Psoas muscle (tissue), 8 donors: ENCODE measurements around the gene TMEM61. TPM values are rescaled to one million over a fixed set of nuclear protein-coding genes. Genes with fewer than 3 reads are reported as not detected.

Experiments
- ATAC-seq, 4 donors: fragments of 200-7000 bp; cut with Tn5 transposase; one replicate each; pipeline ENCODE4 v1.9.1; 2020; ENCODE audit warnings: moderate library complexity in 3 of 4, mild to moderate bottlenecking in 2 of 4
- DNase-seq, 2 donors: peaks; one replicate each; pipeline ENCODE4 v3.0.0-alpha.2; 2020
- H3K27ac ChIP-seq: fragments of 200-600 bp; one replicate; pipeline ENCODE4 v1.8.0; 2022
- H3K27me3 ChIP-seq, 3 donors: fragments of 200-600 bp in 1 of 3; one replicate each; pipeline versions ENCODE4 v1.6.1 to v1.8.0; 2013 to 2022; ENCODE audit warnings: low read length in 2 of 3, mild to moderate bottlenecking in 2 of 3, moderate library complexity in 1 of 3; ENCODE audit not compliant: insufficient read depth in 3 of 3
- H3K36me3 ChIP-seq, 2 donors: fragments of 200-600 bp in 1 of 2; one replicate each; pipeline versions ENCODE4 v1.6.1 to v1.8.0; 2013 to 2022; ENCODE audit warnings: low read depth in 1 of 2, mild to moderate bottlenecking in 1 of 2, moderate library complexity in 1 of 2; ENCODE audit not compliant: insufficient read depth in 1 of 2
- H3K4me1 ChIP-seq: fragments of 200-600 bp; one replicate; pipeline ENCODE4 v1.8.0; 2022
- H3K4me3 ChIP-seq: fragments of 200-600 bp; one replicate; pipeline ENCODE4 v1.8.0; 2022; ENCODE audit warnings: mild to moderate bottlenecking
- H3K9me3 ChIP-seq: fragments of 200-600 bp; one replicate; pipeline ENCODE4 v1.8.0; 2022
- WGBS, 3 donors: extraction: QIAGEN DNeasy Blood & Tissue Kit; methylation state at CpG; one replicate each; pipeline versions ENCODE4 v1.1.6 to v1.1.7; 2013; 5-methylcytosine and 5-hydroxymethylcytosine counted together
- intact Hi-C, 2 donors: fragments of 100-400 bp; cut with DNase I; formaldehyde crosslinking; loops; one replicate each; pipeline versions ENCODE4 v1.11.0 to v1.14.2; 2022
- polyA plus RNA-seq, 3 donors: library from polyadenylated mRNA; stranded (reverse); fragments of 200-250 nt; gene quantifications; one replicate each; pipeline ENCODE4 v1.2.3, GENCODE V29; 2013
- total RNA-seq, 4 donors: library from RNA; stranded (reverse); fragmentation: NEBNext Ultra II Directional in 2 of 4; extraction: Animal tissue kit (Norgen Biotek cat#: 25700) in 2 of 4; gene quantifications; one replicate each; pipeline versions ENCODE4 v1.2.1 to v1.2.4, GENCODE V29; 2021 to 2023
- TF ChIP-seq, protein P1 (sequence below): fragments of 200-600 bp; IDR thresholded peaks from one replicate; pipeline ENCODE4 v1.8.0; 2022; ENCODE audit warnings: antibody characterized with exemption
- donor health status: healthy with polysubstance abuse.
- donor health status: DM: no; HTN: no; CAD: no; lungs with moderate emphysema.
- donor health status: Bipolar disorder and iron deficiency.
- donor health status: healthy.
- donor health status: DM: yes; HTN: yes; CAD: no.
- donor health status: DM: no; HTN: no; CAD: no.
- donor health status: DM: no; HTN: no; CAD: no.
- donor health status: DM: yes; HTN: yes; CAD: no.

Gene TMEM61
- total and polyA plus RNA-seq, 7 donors = 0.05 to 0.54 (median 0.25) TPM; not detected in 1

GRCh38 chr1:54950369-54951163 is 29.9 kb upstream of the TMEM61 start:
- WGBS, 3 donors = 16 to 26% (median 21%) methylated on average over 27 of the region's 27 CpGs

GRCh38 chr1:54951810-54952226 is 28.6 kb upstream of the TMEM61 start:
- Histone ChIP-seq H3K36me3 (no peaks in the 10 kb centered on the region), H3K4me3 (no peak overlapping the region), H3K27ac (no peak overlapping the region), H3K4me1 (peaks cover 3% of the 10 kb centered on the region), H3K9me3 (no peaks in the 10 kb centered on the region), H3K27me3 (no peaks in the 10 kb centered on the region)
- no peak for ATAC-seq
- intact Hi-C loops = no loop called here
- TF ChIP-seq, protein P1, sequence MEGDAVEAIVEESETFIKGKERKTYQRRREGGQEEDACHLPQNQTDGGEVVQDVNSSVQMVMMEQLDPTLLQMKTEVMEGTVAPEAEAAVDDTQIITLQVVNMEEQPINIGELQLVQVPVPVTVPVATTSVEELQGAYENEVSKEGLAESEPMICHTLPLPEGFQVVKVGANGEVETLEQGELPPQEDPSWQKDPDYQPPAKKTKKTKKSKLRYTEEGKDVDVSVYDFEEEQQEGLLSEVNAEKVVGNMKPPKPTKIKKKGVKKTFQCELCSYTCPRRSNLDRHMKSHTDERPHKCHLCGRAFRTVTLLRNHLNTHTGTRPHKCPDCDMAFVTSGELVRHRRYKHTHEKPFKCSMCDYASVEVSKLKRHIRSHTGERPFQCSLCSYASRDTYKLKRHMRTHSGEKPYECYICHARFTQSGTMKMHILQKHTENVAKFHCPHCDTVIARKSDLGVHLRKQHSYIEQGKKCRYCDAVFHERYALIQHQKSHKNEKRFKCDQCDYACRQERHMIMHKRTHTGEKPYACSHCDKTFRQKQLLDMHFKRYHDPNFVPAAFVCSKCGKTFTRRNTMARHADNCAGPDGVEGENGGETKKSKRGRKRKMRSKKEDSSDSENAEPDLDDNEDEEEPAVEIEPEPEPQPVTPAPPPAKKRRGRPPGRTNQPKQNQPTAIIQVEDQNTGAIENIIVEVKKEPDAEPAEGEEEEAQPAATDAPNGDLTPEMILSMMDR = no peak
- DNase-seq = no peak
- WGBS, 3 donors = 93 to 96% (median 95%) methylated on average over 4 of the region's 4 CpGs

More at GRCh38 chr1:54950369-54951163, 29.9 kb upstream of the TMEM61 start:
- no peaks in the 10 kb centered on the region for H3K9me3 ChIP-seq
- intact Hi-C loops = loop anchor here (1.0 kb wide), 1 partner anchor 46 kb away; no protein-coding TSS in a partner anchor
- peak overlapping the region; percentile 42 for H3K4me3 ChIP-seq
- H3K36me3 ChIP-seq = no peaks in the 10 kb centered on the region
- H3K4me1 ChIP-seq = peaks cover 3% of the 10 kb centered on the region
- H3K27me3 ChIP-seq = no peaks in the 10 kb centered on the region
- peak overlapping the region; percentile 47 for H3K27ac ChIP-seq
- peak; percentile 84 to 92 (median 88) for ATAC-seq
- DNase-seq = peak; percentile 66 to 80
- TF ChIP-seq, protein P1 = peak; percentile 74

DNA sequence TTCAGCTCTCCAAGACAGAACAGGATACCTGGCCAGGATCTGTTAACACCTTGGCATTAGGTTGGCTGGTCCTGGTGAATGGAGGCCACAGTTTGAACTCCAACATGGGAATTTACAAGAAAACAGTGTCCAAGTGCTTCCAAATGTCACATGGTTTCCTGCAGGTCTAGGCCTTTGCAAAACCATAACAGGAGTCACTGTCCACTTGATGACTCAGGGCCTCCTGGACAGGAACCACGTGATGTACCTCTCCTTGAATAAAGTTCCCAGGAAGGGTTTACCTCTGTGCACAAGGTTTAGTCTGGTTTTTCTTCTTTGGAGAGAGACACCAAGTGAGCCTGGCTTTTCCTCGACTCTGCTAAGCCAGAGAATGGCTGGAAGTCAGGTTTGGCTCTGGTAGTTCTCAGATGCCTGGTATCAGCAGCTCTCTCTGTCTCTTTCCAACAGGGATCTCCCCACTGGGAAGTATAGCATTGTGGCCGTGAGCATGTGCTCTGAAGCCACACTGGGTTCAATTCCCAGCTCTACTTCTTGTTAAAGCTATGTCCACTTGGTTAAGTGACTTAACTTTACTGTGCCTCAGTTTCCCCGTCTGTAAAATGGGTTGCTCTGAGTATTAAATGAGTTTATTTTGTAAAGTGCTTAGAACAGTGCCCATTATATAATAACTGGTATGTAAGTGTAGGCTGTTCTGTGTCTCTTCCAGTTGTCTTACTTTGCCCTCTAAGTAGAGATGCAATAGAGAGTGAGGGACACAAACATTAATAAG is 27.3 kb upstream of the TMEM61 start:
- H3K27ac ChIP-seq = no peak overlapping the region
- H3K9me3 ChIP-seq = no peaks in the 10 kb centered on the region
- DNase-seq (no peak), ATAC-seq (no peak)
- intact Hi-C loops = no loop called here
- no peaks in the 10 kb centered on the region for H3K36me3 ChIP-seq
- no peaks in the 10 kb centered on the region for H3K27me3 ChIP-seq
- peaks cover 3% of the 10 kb centered on the region for H3K4me1 ChIP-seq
- WGBS, 3 donors = 81 to 89% (median 83%) methylated on average over 4 of the region's 4 CpGs
- TF ChIP-seq, protein P1 = no peak
- H3K4me3 ChIP-seq = no peak overlapping the region

DNA sequence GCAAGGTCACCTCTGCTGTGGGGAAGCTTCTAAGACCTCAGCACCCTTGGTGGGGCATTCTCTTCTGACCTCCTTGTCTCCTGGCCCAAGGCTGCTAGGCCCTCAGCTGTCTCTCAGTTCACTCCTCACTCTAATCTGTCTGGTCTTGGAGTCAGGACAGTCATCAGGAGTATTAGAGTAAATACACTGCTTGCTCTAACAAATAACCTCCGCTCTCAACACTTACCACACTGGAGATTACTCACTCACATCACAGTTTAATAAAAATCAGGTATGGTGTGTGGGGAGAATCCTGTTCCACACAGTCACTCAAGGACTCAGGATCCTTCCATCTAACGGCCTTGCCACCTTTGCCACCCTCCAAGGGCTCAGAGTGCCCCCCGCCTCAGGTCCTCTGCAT is 26.6 kb upstream of the TMEM61 start:
- intact Hi-C loops = no loop called here
- DNase-seq = no peak
- no peaks in the 10 kb centered on the region for H3K27me3 ChIP-seq
- H3K4me1 ChIP-seq = peaks cover 3% of the 10 kb centered on the region
- no peak for ATAC-seq
- H3K27ac ChIP-seq = no peak overlapping the region
- no peaks in the 10 kb centered on the region for H3K36me3 ChIP-seq
- TF ChIP-seq, protein P1 = no peak
- no peaks in the 10 kb centered on the region for H3K9me3 ChIP-seq
- H3K4me3 ChIP-seq = no peak overlapping the region
- WGBS, 3 donors = 77 to 94% (median 94%) methylated on average over 3 of the region's 3 CpGs
